Occipital lobe (tissue), 2 donors: Measurements from ENCODE around the gene GSTO2. TPM values are rescaled to one million over a fixed set of nuclear protein-coding genes. Genes with fewer than 3 reads are reported as not detected.
"Not testable (repeated sequence)": the region's sequence is repeated elsewhere in the genome, so short reads cannot be mapped to it uniquely, and the experiment has no call there.

Experiments used
- DNase-seq: peaks from one replicate; lab custom pipeline; 2025; lab: John Stamatoyannopoulos, UW
- total RNA-seq: library from RNA; depleted of rRNA; stranded (reverse); fragments of >200 nt; gene quantifications from one replicate; pipeline ENCODE4 v1.2.3, GENCODE V29; 2014

GSTO2 gene
- 0.62 TPM for total RNA-seq

DNA sequence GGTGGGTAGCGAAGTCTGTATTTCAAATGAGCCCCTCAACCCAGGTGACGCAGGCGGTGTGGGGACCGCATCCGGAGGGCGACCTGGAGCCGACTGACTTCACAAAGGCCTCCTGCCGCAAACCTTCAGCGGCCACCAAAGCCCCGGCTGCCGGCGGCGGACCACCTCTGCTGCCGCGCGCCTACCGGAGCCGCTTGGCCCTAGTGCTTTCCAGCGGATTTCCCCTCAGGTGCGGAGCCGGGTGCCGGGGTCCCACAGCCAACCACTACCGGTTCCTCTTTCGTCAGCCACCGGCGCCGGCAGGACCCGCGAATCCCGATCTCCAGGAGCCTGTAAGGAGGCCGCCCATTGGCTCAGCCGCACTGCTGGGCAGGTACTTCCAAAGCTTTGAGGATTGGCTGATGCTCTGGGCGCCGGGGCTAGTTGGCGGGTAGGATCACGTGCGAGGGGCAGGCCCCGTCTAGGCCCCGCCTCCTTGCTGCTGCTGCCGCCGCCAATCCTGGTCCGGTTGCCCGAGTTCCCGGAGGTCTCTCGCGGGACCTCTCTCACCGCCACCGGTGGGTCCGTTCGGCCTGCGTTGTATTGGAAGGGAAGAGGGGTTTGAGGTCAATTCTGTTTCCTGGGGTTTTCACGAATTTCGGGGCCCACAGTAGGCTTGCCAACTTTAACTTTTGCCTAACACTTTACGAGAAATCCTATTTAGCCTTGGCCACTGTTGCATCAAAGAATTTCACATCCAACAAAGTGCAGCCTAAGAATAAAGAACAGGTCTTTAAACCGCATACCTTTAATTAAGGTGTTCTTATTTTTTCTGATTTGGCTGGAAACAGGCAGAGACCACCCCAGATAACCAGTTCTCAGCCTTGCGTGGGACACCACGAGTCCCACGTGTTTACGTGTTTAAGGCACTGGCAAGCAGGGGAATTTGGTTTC is at the start of gene GSTO2:
Gene GSTO2 (plus strand): TSS at position 472 of the 933 bp plus-strand sequence. CDS start 5,732 bp downstream, outside the sequence.
- DNase-seq = peak; percentile 99

DNA sequence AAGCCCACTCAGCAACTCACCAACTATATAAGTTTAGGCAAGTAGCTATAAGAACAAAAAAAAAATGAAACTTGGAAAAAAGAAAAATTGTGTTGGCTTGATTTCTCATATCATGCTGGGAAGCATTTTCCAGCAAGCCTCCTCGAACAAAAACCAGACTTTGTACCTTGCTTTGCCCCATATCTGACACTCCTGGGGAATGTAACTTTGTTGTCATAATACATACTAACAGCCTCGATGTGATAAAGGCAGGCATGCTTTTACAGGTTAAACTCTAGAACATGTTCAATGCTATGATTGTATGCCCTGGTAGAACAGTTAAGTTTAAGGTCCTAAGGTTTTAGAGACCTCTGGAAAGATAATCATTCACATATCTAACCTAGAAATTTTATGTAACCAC is 48.5 kb upstream of the GSTO2 start:
- DNase-seq = no peak

DNA sequence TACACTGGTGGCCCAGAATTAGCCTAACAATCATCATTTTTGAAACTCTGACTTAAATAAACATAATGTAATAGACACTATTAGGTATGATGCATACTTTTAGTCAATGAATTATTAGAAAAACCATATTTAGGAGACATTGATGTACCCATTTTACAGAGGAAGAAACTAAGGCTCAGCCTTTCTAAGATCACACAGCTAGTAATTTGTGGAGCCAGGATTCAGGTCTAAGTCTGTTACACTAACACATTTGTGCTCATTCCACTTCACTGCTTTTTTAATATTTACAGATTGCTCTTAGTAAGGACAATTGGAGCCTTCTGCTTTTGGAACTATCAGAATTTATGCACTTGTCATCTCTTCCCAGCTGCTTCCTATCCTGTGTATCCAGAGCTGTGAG is 45.7 kb upstream of the GSTO2 start:
- DNase-seq = no peak

DNA sequence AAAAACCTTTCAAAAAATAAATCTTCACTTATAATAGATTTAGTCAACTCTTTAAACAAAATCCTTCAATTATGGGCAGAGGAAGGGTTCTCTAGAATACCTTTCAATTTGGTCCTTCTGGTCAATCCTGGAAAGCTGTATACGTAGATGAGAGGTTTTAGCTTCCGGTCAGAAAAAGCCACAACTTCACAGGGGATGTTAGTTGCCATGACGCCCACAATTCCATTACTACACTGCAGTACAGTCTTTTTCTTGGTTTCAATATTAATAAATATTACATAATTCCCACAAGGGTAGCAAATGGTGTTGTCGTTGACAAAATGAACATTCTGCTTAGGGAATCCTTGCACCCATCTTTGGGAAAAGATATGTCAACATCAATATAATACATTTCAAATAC is 38.5 kb upstream of the GSTO2 start:
- no peak for DNase-seq

DNA sequence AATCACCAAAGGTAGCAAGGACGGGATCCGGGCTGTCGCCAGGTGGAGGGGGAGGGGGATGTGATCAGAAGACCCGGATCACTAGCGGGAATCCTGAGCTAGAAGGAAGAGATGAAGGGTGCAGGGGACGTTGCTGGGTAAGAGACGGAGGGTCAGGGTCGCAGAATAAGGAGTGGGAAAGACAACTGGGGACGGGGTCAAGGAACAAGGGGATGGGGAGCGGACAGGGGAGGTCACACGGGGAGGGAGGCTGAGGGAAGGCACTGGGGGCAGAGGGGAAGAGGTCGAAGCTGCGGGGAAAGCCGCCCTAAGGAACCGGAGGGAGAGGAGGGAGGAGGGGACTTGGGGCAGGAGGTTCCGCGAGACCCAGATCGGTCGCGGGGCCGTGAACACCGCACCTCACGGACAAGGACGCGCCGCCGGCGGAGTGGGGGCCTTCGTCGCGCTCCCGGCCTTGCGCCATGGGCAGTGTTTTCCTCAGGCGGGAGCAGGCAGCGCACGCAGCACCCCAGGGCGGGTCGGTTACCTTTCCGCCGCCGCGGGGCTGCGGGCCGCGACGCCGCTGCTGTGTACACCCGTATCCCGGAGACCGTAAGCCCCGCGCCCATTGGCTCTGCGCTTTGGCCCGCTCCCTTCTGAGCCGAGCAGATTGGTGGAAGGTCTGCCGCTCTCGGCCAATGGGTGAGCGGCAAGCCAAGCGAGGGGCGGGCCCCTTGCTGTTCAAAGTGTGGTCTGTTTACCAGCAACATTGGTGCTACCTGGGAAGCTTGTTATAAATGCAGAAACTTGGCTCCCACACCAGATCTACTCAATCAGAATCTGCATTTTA is 37.0 kb upstream of the GSTO2 start, which contains the start of gene CFAP43:
Gene CFAP43 (minus strand): TSS at position 581 of the 829 bp plus-strand sequence. CDS start 118 bp downstream, at position 463.
- DNase-seq = peak; percentile 96

DNA sequence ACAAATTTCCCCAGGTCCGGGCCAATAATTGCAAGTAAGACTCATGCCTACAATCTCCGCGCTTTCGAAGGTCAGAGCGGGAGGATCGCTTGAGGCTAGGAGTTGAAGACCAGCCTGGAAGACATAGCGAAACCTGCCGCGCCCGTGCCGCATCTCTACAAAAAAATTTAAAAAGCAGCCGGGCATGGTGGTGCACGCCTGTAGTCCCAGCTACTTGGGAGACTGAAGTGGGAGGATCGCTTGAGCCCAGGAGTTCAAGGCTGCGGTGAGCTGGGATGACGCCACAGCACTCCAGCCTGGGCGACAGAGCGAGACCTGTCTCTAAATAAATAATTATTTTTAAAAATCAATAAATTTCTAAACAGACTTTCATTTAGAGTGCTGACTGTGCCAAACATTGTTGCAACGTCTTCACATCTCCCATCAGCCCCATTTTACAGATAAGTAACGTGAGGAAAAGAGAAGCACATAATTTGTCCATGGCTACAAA is 36.3 kb upstream of the GSTO2 start:
- no peak for DNase-seq

DNA sequence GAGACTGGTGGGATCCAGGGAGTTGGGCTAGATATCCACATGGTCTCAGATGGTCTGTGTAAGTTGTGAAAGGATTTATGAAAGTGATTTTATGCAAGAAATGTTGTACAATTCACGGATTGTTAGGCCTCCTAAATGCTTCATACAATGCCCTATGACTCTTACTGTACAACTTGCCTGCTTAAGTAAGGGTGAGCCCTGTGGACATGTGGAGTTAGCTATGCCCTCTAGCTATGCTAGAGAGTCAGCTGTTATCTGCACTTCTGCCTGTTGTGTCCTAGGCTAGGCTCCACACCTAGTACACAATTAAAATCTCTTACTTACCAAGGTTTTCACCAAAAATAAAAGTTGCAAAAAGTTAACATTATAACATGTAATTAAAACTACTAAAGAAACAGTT is 35.2 kb upstream of the GSTO2 start:
- DNase-seq = no peak

DNA sequence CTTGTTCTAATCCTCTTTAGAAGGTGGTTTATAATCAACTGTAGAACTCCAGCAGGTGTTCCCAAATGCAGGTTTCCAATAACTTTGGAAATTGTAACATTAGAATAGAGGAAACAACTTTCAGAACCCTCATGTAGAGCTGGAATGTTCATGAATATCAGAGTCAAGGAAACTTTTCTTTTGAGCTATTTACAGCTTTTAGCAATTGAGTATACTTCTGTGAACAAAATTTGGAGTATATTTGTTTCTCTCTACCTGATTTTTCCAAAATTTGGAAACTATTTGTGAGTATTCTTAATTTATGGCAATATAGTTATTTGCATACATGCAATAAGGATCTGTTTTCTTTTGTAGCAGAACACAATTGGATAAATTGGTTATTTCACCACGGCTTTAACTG is 34.0 kb upstream of the GSTO2 start:
- DNase-seq = no peak

DNA sequence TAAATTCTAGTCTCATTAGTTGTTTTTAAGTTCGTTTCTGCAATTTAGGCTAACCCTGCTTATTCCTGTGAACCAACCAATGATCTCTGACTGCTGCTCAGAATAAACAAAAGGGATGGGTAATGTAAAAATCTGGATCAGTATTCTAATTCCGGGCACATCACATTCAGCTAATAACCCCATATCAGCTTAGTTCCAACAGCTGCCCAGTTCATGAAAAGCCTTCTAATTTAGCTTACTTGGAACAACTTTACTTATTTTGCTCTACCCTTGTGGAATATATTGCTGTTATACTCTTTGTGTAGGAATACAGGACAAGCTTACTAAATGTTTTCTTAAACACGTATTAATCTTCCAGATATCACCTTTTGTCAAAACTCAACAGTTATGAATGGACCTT is 33.2 kb upstream of the GSTO2 start:
- no peak for DNase-seq

DNA sequence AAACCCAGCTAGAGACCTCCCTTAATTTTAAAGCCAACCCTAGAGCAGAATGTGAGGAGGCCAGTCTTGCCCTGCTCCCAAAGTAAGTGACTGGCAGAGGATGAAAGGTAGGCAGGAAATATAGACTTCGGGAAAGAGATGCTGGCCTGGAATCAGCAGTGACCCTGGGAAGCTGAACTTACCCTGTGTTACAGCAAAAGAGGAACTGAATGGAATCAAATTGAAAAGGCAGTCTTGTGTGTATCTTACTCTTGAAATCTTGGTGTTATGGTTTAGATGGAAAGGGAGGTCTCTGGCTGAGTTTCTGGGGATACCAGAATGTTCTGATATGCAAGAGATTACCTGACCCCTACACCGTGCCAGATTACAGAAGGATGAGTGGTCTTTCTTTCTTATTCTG is 28.9 kb upstream of the GSTO2 start:
- no peak for DNase-seq

DNA sequence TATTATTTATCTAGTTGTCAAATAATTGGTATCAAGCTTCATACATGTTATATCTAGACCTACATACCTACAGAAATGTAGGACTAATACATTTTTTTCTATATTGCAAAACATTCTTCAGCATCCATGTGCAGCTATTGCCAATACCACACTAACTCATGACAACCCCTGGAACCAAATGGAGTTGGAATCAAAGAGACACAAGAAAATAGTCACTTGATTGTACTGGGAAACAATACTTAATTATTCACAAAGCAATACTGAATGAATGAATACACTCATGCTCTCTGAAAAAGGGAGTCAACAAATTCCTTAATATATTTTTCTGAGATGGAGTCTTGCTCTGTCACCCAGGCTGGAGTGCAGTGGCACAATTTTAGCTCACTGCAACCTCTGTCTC is 26.4 kb upstream of the GSTO2 start:
- no peak for DNase-seq

DNA sequence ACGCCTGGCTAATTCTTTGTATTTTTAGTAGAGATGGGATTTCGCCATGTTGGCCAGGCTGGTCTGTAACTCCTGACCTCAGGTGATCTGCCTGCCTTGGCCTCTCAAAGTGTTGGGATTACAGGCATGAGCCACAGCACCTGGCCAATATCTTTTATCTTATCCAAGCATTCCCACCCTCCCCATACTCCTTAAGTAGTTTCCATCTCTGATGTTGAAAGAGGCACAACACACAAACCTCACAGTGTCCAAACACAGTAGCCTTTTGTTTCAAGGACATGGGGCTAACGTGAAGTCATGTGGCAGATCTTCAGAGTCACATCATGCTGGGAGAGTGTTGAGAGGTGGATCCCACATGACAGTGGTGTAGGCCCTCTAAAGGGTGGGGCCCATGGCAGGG is 26.0 kb upstream of the GSTO2 start:
- DNase-seq = not testable (repeated sequence)

DNA sequence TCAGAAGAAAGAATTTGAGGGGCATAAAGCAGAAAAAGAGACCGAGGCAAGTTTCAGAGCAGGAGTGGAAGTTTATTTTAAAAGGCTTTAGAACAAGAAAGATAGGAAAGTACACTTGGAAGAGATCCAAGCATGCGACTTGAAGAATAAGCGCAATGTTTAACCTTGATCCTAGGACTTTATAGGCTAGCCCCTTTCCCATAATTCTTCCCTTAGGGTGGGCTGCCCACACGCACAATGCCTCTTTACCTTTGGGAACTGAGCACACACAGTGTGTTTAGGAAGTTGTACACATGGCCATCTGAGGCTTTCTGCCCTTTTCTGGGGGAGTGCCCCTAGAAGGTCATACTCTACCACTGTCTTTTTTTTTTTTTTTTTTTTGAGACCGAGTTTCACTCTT is 25.5 kb upstream of the GSTO2 start:
- no peak for DNase-seq

DNA sequence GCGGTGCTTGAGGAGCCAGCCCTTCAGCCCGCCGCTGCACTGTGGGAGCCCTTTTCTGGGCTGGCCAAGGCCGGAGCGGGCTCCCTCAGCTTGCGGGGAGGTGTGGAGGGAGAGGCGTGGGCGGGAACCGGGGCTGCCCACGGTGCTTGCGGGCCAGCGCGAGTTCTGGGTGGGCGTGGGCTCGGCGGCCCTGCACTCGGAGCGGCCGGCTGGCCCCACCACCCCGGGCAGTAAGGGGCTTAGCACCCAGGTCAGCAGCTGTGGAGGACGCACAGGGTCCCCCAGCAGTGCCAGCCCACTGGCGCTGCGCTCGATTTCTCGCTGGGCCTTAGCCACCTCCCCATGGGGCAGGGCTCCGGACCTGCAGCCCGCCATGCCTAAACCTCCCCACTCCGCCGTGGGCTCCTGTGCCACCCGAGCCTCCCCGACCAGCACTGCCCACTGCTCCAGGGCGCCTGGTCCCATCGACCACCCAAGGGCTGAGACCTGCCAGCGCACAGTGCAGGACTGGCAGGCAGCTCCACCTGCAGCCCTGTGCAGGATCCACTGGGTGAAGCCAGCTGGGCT is 23.8 kb upstream of the GSTO2 start:
- no peak for DNase-seq

DNA sequence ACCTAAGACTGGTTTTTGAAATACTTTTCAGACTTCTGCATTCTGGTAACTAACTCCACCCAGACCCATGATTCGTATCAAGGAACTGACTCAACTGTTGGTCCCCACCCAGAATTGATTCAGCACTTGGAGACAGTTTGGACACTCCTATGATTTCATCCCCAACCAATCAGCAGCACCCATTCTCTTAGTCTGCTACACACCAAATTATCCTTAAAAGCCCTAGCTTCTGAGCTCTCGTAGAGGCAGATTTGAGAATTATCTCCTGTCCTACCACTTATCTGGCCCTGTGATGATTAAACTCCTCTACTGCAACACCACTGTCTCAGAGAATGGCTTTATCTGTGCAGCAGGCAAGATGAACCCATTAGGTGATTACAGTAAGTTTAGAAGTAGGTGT is 22.0 kb upstream of the GSTO2 start:
- no peak for DNase-seq

DNA sequence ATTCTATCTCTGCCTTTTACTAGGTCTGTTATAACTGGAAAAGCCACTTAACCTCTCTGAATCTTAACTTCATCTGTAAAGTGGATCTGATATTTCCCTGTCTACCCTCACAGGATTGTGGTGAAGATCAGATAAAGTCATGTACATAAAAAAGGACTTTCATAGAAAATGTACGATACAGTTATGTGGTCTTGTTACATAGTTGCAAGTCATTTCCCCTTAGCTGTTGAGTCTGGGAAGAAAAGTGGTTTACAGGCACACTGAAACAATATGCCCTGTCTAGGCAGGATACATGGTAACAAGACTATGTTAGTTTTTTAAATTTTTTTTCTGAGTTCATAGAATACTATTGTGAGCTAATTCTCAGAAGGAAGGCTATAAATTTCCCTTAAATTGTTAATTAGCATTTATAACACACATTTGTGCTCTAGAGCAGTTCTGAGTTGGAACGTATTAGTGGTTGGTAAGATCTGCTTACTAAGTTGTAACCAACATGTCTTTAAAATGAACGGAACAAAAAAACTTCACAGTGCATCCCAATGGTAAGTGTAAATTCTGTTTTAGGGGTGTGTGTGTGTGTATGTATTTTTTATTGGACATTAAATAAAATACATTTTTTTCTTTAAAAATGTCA is 21.4 kb upstream of the GSTO2 start:
- DNase-seq = no peak

DNA sequence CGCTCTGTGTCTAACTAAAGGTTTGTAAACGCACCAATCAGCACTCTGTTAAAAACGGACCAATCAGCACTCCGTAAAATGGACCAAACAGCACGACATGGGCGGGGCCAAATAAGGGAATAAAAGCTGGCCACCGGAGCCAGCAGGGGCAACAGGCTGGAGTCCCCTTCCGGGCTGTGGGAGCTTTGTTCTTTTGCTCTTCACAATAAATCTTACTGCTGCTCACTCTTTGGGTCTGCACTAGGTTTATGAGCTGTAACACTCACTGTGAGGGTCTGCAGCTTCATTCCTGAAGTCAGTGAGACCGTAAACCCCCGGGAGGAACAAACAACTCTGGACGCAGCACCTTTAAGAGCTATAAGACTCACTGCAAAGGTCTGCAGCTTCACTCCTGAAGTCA is 20.1 kb upstream of the GSTO2 start:
- not testable (repeated sequence) for DNase-seq

DNA sequence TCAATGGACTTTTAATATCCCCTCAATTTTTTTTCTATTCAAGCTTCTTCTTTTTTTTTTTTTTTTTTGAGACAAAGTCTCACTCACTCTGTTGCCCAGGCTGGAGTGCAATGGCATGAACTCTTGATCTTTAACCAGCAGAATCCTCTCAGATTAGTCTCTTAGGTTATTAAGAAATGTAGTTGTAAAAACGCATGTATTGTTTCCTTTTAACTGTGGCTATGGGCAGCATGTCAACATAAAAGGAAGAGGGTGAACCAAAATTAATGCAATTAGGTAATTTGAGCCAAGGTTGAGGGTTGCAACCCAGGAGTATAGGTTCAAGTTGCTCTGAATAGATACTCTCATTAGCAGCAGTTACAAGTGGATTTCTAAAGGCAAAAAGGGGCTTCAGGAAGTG is 18.6 kb upstream of the GSTO2 start:
- no peak for DNase-seq

DNA sequence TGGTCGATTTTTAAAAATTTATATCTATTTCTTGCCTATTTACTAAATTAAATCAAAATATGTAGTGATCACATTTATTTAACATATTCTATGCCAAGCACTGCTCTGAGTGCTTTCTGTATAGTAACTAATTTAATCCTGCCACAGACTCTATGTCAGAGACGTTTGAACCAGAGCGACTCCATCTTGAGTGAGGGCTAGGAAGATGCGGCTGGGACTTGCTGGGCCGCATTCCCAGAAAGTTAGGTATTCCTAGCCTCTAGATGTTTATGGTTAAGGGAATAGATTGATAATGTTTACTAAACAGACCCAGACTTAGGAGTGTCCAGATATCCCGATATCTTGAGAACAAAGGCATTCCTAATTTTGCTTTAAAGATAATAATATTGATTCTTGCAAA is 17.5 kb upstream of the GSTO2 start:
- DNase-seq = no peak

DNA sequence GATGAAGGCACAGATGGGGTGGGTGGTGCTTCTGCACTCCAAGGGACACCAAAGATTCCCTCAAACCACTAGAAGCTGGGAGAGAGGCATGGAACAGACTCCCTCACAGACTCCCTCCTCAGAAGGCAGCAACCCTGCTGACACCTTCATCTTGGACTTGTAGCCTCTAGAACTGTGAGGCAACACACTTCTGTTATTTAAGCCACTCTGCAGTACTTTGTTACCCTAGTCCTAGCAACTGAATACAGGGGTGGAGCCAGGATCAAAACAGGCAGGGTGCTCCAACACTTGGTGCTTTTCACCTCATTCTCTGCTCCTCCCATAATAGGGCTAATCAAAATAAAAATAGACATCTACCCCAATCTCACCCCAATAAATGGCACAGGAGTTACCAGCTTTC is 16.6 kb upstream of the GSTO2 start:
- no peak for DNase-seq

DNA sequence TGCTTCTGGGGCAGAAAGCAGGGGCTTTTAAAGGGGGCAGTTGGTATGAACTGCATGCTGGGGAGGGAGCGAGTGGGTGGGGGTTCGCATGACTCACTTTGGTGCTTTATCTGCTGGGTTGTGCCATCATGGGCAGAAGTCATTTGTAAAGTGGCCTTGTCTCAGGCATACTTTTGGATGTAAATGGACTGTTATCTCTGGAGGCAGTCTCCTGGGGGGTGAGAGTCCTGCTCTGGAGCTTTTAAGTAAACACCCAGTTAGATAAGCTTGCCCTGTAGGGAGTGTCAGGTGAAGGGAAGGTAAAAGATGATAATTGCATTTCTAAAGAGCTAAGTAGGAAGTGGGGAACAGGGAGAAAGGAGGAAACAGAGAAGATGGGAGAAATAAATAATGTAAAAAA is 15.9 kb upstream of the GSTO2 start:
- DNase-seq = no peak
